CD4-positive, alpha-beta T cell treated with Interferon gamma for 1 hour (primary cell): ENCODE measurements around the gene SWT1.
"Not testable (repeated sequence)": the region's sequence is repeated elsewhere in the genome, so short reads cannot be mapped to it uniquely, and the experiment has no call there.

Experiments
- DNase-seq: peaks from one replicate; pipeline ENCODE4 v3.0.0-alpha.2; 2020

SWT1 gene

GRCh38 chr1:185170291-185170848 lies 13.4 kb downstream of the SWT1 start:
- DNase-seq = peak; percentile 18

- DNase-seq = no peak
Measured at GRCh38 chr1:185193756-185194155, 36.8 kb downstream of the SWT1 start.

- not testable (repeated sequence) for DNase-seq
Measured at GRCh38 chr1:185198712-185199111, 41.7 kb downstream of the SWT1 start.

- DNase-seq = no peak
Measured at GRCh38 chr1:185200889-185201288, 43.9 kb downstream of the SWT1 start.

GRCh38 chr1:185207170-185207569 lies 50.2 kb downstream of the SWT1 start:
- DNase-seq = no peak

GRCh38 chr1:185207980-185208602 lies 51.1 kb downstream of the SWT1 start:
- no peak for DNase-seq

GRCh38 chr1:185208626-185209180 lies 51.7 kb downstream of the SWT1 start:
- DNase-seq = no peak

GRCh38 chr1:185209357-185209756 lies 52.4 kb downstream of the SWT1 start:
- not testable (repeated sequence) for DNase-seq

GRCh38 chr1:185213091-185213490 lies 56.1 kb downstream of the SWT1 start:
- no peak for DNase-seq

- no peak for DNase-seq
Measured at GRCh38 chr1:185215911-185216310, 58.9 kb downstream of the SWT1 start.

- no peak for DNase-seq
Measured at GRCh38 chr1:185224132-185224531, 67.2 kb downstream of the SWT1 start.

GRCh38 chr1:185227161-185227560 lies 70.2 kb downstream of the SWT1 start:
- DNase-seq = no peak

- DNase-seq = no peak
Measured at GRCh38 chr1:185228979-185229378, 72.0 kb downstream of the SWT1 start.

GRCh38 chr1:185229981-185230380 lies 73.0 kb downstream of the SWT1 start:
- no peak for DNase-seq

GRCh38 chr1:185232874-185233273 lies 75.9 kb downstream of the SWT1 start:
- DNase-seq = no peak

- DNase-seq = not testable (repeated sequence)
Measured at GRCh38 chr1:185234183-185234582, 77.2 kb downstream of the SWT1 start.

GRCh38 chr1:185237176-185237575 lies 80.2 kb downstream of the SWT1 start:
- not testable (repeated sequence) for DNase-seq

GRCh38 chr1:185237661-185238060 lies 80.7 kb downstream of the SWT1 start:
- DNase-seq = no peak

- no peak for DNase-seq
Measured at GRCh38 chr1:185238447-185238846, 81.5 kb downstream of the SWT1 start.

GRCh38 chr1:185239861-185240260 lies 82.9 kb downstream of the SWT1 start:
- DNase-seq = no peak

- no peak for DNase-seq
Measured at GRCh38 chr1:185241127-185241526, 84.2 kb downstream of the SWT1 start.

- DNase-seq = peak; percentile 3
Measured at GRCh38 chr1:185244015-185244747, 87.2 kb downstream of the SWT1 start.

GRCh38 chr1:185245466-185245865 lies 88.5 kb downstream of the SWT1 start:
- DNase-seq = no peak

- no peak for DNase-seq
Measured at GRCh38 chr1:185249563-185249962, 92.6 kb downstream of the SWT1 start.
